Esophagus squamous epithelium (tissue), 5 donors: ENCODE measurements around the gene SEC24C. TPM values are rescaled to one million over a fixed set of nuclear protein-coding genes. Genes with fewer than 3 reads are reported as not detected.

Experiments used
- DNase-seq: peaks from one replicate; lab custom pipeline; 2025; lab: John Stamatoyannopoulos, UW
- H3K27ac ChIP-seq, 4 donors: fragments of 200-600 bp; sonication (generic); one replicate each; pipeline ENCODE4 v1.5.1; 2016 to 2019; ENCODE audit warnings: mild to moderate bottlenecking in 1 of 4
- H3K27me3 ChIP-seq, 4 donors: fragments of 200-600 bp; sonication (generic); 1 replicate in 3 of 4; 2 replicates in 1 of 4; pipeline versions ENCODE4 v1.5.1 to v1.6.0; 2017 to 2021; ENCODE audit warnings: antibody characterized with exemption in 1 of 4
- H3K36me3 ChIP-seq, 3 donors: fragments of 200-600 bp; sonication (generic); one replicate each; pipeline ENCODE4 v1.5.1; 2016 to 2019
- H3K4me1 ChIP-seq, 3 donors: fragments of 200-600 bp; sonication (generic); one replicate each; pipeline ENCODE4 v1.5.1; 2017 to 2019
- H3K4me3 ChIP-seq, 4 donors: fragments of 200-600 bp; sonication (generic); 1 replicate in 3 of 4; 2 replicates in 1 of 4; pipeline ENCODE4 v1.5.1; 2016 to 2019; ENCODE audit warnings: mild to moderate bottlenecking in 2 of 4, moderate library complexity in 1 of 4
- H3K9me3 ChIP-seq, 3 donors: fragments of 200-600 bp; sonication (generic); one replicate each; pipeline ENCODE4 v1.5.1; 2016 to 2019
- CTCF ChIP-seq, 6 experiments: fragments of 450-650 bp in 4 of 6; fragments of 200-600 bp in 2 of 6; sonication (generic) in 2 of 6; IDR thresholded peaks; one replicate each; pipeline ENCODE4 v1.5.1; 2016 to 2019; ENCODE audit warnings: antibody characterized with exemption in 6 of 6, mild to moderate bottlenecking in 4 of 6, moderate library complexity in 4 of 6
- POLR2A ChIP-seq, 4 donors: fragments of 450-650 bp; IDR thresholded peaks; one replicate each; pipeline ENCODE4 v1.6.1; 2017; ENCODE audit warnings: antibody characterized with exemption in 4 of 4, mild to moderate bottlenecking in 4 of 4, moderate library complexity in 3 of 4
- WGBS, 2 donors: methylation state at CpG; one replicate each; pipeline ENCODE4 v1.1.5; 2018; 5-methylcytosine and 5-hydroxymethylcytosine counted together
- intact Hi-C: fragments of 100-400 bp; cut with DNase I; formaldehyde crosslinking; loops from one replicate; pipeline ENCODE4 v1.15.0; 2022
- total RNA-seq, 4 donors: library from RNA; depleted of rRNA; stranded (reverse); fragments of >200 nt; gene quantifications; one replicate each; pipeline ENCODE4 v1.1.0, GENCODE V29; 2016
- donor health status: DM: yes; HTN: yes; CAD: no.

SEC24C gene
- total RNA-seq, 4 donors from 2014 or later = 59.1 to 78.8 (median 64.6) TPM

GRCh38 chr10:73768881-73769280 lies 24.7 kb downstream of the SEC24C start:
- intact Hi-C loops = no loop called here
- 70 to 84% methylated on average over 9 to 11 of the region's 11 CpGs for WGBS, 2 donors
- no peak for TF ChIP-seq CTCF (IDR thresholded peaks at IDR 0.05)
- no peak for TF ChIP-seq POLR2A (IDR thresholded peaks at IDR 0.05)
- Histone ChIP-seq H3K4me1 (peaks cover 11 to 19% (median 13%) of the 10 kb centered on the region in 3 donors), H3K9me3 (no peaks in the 10 kb centered on the region), H3K4me3 (no peak overlapping the region), H3K27ac (no peak overlapping the region), H3K27me3 (no peaks in the 10 kb centered on the region), H3K36me3 (peaks cover 46 to 77% (median 57%) of the 10 kb centered on the region in 3 donors)
- no peak for DNase-seq

DNA sequence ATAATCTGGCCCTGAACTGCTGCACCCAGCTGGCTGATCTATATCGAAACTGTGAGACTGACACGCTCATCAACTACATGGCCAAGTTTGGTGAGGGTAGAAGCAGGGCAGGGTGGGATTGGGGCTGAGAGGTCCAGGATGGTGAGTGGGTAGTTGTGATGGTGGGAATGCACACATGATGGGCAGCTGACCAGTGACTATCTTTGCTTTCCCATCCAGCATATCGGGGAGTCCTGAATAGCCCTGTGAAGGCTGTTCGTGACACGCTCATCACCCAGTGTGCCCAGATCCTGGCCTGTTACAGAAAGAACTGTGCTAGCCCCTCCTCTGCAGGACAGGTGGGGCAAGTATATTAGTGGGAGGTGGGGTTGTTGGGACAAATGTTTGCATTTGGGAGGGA lies 25.2 kb downstream of the SEC24C start:
- no peaks in the 10 kb centered on the region for H3K9me3 ChIP-seq
- H3K27me3 ChIP-seq = no peaks in the 10 kb centered on the region
- H3K27ac ChIP-seq = no peak overlapping the region
- H3K36me3 ChIP-seq = peaks cover 44 to 74% (median 52%) of the 10 kb centered on the region in 3 donors
- H3K4me3 ChIP-seq = no peak overlapping the region
- peaks cover 16 to 24% (median 18%) of the 10 kb centered on the region in 3 donors for H3K4me1 ChIP-seq
- no peak for DNase-seq
- WGBS, 2 donors = 89 to 92% methylated on average over 5 of the region's 5 CpGs
- TF ChIP-seq POLR2A (IDR thresholded peaks at IDR 0.05) (no peak), CTCF (IDR thresholded peaks at IDR 0.05) (no peak)
- intact Hi-C loops = no loop called here

DNA sequence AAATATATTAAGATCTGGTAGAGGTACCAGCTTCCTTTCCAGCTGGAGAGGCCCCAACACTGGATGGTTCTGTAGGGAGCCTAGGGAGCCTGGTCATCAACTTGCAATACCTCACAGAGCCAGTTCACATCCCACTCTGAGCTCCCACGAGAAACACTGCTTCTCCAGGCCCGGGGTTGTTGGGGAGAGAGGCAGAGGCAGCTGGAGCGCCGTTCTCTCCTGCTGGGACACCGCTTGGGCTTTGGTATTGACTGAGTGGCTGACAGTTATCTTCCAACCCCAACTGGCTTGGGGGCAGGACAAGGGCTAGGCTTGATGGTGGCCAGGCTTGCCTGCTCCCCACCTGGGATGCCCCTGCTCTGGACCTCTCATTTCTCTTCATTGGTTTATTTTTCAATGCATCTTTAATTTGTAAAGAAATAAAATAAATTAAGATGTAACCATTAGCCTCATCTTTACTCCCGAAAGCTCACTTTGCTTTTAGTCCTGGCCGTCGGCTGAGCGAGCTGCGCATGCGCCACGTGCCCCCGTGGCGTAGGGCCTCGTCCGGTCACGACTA lies 27.6 kb downstream of the SEC24C start:
- H3K9me3 ChIP-seq = no peaks in the 10 kb centered on the region
- no peak for TF ChIP-seq CTCF (IDR thresholded peaks at IDR 0.05)
- TF ChIP-seq POLR2A (IDR thresholded peaks at IDR 0.05) = no peak
- intact Hi-C loops = no loop called here
- WGBS, 2 donors = 19 to 31% methylated on average over 10 to 16 of the region's 17 CpGs
- peak overlapping the region; percentile 72 to 90 (median 88) for H3K4me3 ChIP-seq
- H3K27ac ChIP-seq = peak overlapping the region; percentile 96 to 99 (median 97)
- peaks cover 25 to 74% (median 31%) of the 10 kb centered on the region in 3 donors for H3K36me3 ChIP-seq
- H3K27me3 ChIP-seq = no peaks in the 10 kb centered on the region
- no peak for DNase-seq
- H3K4me1 ChIP-seq = peaks cover 26 to 39% (median 27%) of the 10 kb centered on the region in 3 donors

GRCh38 chr10:73772281-73773151 lies 28.3 kb downstream of the SEC24C start:
- peak; percentile 37 for DNase-seq
- Histone ChIP-seq H3K27ac (peak overlapping the region; percentile 96 to 99 (median 97)), H3K9me3 (no peaks in the 10 kb centered on the region), H3K4me3 (peak overlapping the region; percentile 72 to 90 (median 88)), H3K4me1 (peaks cover 26 to 39% (median 27%) of the 10 kb centered on the region in 3 donors), H3K27me3 (no peaks in the 10 kb centered on the region), H3K36me3 (peaks cover 22 to 74% (median 24%) of the 10 kb centered on the region in 3 donors)
- WGBS, 2 donors = 0% methylated on average over 18 of the region's 101 CpGs; no CpG with 5 or more reads in 1 of the 2 donors
- peak in 3 of 4 donors; percentile 10 to 83 (median 64) for TF ChIP-seq POLR2A (IDR thresholded peaks at IDR 0.05)
- peak in 1 of 6 experiments; percentile 24 for TF ChIP-seq CTCF (IDR thresholded peaks at IDR 0.05)
- intact Hi-C loops = no loop called here
